HG02938 (cell line): ENCODE measurements around the gene STK24.

ENCODE experiments used
- ATAC-seq: cut with Tn5 transposase; IDR thresholded peaks from one replicate; pipeline ENCODE4 v1.9.1; 2021; ENCODE audit warnings: mild to moderate bottlenecking, moderate library complexity; ENCODE audit not compliant: unreplicated experiment

STK24 gene

DNA sequence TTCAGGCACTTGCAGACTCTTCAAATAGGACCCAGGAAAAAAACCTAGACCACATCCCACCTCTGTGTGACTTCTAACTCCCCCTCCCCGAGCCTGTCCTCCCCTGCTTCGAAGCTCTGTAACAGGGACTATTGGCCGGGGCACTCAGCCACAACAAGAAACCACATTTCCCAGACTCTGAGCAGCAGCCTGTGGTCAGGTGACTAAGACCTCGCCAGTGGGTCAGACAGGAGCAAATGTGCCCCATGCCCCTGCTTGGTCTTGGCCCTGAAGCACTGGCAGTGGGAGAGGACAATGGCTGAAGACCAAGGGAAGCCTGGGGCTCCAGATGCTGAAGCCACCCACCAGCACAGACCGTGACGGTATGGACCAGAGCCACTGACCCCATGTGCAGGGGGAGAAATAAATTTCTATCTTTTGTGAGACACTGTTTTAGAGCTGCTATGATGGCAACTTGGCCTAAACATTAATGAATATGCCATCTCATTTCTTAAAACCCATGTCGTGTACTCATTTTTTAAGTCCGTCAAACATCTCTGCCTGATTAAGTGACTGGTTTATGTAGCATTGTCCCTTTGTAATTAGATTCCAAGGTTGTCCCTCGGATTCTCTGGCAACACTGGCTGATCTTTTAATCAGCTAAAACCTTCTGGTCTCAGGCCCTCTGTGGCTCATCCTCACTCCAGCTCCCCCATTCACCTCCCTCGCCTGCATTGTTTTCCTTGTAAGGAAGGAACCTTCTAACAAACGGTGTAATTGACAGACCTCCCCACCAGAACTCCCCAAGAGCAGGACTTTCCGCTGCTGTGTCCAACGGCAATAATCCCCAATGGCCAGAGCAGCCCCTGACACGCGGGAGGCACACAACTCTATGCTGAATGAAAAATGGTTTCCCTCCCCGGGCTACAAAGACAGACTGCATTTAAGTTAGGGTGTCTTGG, 98.4 kb downstream of the STK24 start:
- ATAC-seq = peak; percentile 29

DNA sequence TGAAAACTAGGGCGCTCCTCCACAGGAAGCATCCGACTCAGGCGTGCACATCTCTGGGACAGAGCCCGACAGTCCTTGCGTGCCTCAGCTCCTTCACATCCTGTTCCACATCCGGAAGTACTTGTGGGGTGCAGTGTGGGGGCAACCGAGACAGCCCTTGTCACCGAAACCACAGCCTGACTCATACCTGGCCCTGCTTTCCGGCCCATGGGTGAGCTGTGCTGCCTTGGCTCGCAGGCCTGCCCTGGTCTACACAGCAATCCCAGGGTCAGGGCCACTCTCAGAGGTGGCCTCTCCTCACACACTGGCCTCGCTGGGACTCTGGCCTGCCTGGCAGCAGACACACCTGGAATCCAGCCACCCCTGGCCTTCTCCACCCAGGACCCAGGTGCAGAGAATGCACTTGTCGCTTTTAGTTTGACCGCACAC, 100.4 kb downstream of the STK24 start:
- ATAC-seq = peak; percentile 95

DNA sequence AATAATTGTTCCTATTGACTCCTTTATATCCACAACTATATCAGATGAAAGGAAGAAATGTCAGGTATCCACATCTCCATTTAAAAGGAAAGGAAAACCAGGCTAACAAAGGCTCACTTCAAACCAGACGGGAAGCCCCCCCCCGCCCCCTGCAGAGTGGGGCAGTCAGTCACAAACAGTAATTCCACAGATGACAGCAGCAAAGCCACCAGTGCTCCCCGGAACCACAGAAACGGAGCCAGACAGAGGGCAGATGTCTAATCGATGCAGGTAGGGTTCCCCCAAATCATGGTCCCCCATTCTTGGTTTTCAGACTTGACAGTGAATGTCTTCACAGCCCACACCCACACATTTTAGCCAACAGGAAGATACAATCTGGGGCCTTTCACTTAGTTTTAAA, 100.8 kb downstream of the STK24 start:
- ATAC-seq = peak; percentile 35

DNA sequence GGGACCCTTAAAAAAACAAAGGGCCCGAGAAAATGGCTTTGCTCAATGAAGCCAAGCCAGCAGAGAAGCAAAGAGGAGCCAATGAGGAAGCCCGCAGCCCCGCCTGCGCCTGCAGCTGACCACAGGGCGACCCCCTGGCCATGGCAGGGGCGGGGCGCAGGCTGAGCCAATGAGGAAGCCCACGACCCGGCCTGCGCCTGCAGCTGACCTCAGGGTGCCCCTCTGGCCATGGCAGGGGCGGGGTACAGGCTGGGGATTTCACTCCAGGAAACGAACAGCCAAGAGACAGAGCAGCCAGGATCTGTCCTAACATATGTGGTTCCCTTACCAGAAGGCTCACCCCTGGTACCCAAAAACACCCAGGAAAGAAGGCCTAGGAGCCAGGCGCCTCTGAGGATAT, 101.4 kb downstream of the STK24 start:
- no peak for ATAC-seq

DNA sequence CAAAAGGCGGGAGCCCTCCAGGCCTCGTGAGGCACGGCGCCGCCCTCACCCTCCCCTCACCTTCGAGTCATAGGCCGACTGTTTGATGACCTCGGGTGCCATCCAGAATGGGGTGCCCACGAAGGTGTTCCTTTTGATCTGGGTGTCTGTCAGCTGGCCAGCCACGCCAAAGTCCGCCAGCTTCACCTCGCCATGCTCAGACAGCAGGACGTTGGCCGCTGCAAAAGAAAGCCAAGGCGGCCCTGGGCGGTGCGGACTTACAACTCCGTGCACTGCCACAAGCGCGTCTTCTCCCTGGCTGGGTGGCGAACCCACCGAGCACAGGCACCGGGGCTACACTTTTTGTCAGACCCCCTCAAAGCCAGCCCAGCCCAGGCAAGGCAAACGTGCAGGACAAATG, 102.1 kb downstream of the STK24 start:
- no peak for ATAC-seq

DNA sequence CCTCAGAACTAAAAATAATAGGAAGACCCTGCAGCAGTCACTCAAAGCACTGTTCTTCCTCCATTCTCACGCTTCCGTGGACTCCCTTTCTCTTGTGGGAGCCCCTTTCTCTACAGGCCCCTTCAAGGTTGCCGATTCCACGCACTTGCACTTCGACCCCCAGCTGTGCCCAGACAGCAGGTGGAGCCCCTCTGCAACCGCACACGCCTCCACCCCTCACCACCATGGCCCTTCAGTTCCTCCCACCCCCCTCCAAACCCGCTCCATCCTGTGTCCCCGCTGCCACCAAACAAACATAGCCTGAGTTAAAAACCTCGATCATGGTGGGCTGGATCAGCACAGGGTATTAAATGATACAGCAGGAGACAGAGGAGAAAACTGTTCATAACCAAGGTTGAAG, 102.6 kb downstream of the STK24 start:
- no peak for ATAC-seq

DNA sequence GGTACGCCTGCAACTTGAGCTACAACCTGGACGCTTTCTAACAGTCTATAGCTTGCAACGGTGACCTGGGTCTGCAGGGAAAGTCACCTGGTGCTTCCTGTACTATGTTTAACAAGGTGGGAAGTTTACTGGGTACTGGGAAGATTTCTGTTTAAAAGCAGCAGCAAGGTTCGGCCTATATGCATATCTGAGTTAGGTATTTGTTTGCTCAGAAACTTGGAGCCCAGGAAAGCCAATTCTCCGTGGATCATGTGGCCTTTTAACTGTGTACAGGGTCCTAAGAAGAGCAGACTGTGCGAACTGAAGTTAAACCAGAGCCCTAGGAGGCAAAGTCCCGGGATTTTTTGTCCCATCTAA, 103.1 kb downstream of the STK24 start:
- ATAC-seq = no peak

DNA sequence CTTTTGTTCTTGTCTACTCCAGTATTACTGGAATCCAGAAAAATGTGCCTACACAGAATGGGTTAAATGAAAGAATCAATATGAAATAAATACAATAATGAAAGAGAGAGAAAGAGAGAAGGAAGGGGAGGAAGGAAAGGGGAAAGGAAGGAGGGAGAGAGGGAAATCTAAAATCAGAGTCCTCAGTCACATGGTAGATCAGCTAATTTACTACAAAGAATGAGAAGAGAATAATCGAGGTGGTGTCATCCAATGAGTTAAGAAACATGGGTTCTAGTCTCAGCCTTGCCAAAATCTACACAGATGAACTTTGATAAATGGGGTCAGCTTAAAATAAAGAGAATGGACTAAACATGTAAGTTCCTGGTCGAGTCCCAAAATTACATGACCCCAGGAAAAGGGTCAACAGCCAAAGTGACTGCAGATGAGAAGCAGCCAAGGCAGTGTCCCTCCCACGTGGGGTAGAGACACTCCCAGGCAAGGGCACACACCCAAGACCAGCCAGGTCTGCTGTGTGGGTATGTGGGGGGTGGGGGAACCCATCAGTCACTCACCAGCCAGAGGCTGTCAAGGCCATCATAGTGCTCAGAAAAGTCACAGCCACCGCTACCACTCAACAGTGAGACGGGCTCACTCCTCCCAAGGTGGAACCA, 103.6 kb downstream of the STK24 start:
- ATAC-seq = no peak

DNA sequence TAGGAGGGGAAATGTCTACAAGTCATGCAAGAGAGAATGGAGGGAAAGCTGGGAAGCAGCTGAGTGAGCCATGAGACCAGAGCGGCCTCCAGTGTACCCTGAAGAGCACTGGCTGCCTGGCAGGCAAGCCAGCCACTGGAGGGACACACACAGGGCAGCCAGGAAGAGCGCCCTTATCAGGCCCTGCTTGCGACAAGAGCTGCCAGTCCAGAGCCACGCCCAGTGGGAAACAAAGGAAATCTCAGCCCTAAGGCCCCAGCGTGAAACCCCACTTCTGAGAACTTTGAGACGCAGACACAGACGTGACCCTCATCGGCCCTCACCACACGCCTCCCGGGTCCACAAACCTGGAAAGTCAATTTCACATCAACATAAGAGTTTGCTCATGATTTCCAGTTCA, 105.0 kb downstream of the STK24 start:
- ATAC-seq = no peak

DNA sequence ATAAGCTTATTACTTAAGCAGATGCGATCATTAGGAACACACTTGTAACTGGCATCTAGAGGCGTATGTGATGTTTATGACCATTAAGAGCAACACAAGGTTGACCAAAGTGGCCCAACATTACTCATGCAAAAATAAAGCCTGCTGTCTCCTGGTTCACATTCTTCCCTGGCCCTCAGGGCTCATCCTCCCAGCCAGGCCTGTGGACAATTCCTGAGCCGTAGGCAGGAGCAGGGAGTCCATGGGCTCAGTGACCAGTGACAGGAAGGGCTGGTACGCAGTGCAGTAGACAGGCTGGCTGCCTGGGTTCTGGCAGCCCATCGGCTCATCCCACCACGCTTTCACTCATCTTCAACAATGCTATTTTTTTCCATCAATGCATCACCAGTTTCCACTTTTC, 106.0 kb downstream of the STK24 start:
- ATAC-seq = no peak

DNA sequence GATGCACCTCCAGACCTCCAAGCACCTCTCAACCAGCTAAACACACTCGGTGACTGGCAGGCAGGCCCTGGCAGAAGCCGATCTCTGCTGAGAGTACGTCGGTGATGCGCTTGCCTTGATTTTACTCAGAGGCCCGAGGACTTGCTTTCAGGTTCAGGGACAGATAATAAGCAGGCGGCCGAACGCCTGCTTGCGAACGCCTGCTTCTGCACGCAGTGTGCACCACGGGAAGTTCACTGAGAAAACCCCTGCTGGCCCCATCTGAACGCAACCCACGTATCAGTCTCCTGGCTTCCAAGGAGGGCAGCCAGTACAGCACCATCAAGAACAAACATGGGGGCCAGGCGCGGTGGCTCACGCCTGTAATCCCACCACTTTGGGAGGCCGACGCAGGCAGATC, 108.0 kb downstream of the STK24 start:
- ATAC-seq = no peak

DNA sequence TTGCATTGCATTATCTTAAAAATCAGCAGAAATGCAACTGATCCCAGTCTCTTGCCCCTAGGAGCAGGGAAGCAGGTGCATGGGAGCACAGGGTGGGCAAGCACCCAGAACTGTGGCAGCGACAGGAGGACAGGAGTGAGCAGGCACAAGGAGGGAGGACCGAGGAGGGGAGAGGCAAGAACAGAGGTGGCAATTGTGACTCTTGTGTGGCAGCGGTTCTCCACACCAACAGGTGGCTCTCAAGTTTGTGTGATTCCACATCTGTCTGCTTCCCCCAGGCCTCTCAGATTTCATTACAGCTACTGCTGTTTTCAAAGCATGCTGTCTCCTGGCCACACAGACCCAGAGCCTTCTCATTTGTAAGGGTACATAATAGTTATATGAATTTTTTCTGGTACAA, 108.5 kb downstream of the STK24 start:
- no peak for ATAC-seq

DNA sequence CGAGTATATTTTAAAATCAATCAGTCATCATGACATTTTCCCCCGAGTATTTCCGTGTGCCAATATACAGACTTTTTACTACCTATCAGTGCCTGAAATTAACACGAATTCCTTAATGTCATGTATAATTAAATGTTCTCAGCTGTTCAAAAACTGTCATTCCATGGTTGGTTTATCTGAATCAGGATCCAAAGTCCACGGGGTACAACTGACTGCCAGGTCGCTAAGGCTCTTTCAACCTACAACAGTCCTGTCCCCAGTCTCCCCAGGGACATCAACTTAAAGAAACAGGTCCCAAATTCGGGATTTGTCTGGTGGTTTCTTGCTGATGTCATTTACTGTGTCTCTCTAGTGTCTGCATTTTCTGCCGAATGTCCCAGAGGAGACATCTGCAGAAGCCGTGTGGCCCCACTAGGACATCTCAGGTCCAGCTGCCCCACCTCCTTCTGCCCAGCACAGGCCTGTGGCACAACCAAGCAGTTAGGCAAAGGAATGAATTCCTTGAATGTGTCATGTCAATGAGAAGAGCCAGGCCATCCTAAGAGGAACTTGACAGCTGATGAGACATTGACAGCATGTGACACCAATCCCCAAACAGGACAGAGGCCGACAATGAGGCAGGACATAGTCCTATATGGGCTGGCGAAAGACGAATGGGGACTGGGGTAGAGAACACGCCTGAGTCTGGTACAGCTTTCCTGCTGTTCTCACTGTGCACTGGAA, 109.5 kb downstream of the STK24 start:
- ATAC-seq = no peak

DNA sequence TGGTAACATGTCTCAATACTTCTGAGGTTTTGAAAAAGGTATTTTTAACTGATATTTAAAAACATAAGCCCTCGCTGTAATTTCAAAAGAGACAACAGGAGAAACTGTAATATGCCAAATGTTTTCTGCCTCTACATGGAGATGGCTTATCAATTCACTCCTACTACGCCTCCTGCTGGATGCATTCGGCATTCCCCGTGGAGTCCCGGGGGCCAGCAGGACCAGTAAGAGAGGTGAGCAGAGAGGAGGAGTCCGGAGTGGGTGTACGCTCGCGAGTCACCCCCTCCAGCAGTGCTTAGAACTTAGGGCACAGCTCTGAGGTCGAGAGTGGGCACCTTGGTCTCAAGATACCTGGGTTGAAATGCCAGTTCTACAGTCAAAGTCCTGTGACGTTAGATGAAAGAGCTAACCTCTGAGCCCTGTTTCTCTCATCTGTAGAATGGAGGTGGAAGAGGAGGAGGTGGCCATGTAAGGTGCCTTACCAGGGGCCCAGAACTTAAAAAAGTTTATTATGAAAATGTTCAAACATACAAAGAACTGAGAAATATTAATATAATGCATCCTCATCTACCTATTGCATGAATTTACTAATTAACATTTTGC, 110.2 kb downstream of the STK24 start:
- ATAC-seq = no peak

DNA sequence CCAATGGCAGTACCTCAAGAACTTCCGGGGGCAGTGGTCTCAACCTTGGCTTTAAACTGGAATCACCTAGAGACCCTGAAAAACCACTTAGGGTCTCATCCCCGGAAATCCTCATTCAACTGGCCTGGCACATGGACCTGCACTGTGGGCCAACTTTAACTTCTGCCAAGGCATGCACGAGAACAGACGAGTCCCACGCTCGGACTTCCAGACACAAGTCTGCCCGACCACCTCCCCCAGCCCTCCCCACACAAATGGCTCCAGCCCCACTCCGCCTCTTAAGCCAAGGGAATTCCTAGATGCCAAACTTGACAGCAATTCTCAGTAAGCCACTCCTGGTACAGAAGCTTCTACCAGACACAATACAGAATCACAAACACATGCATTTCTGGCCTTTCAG, 114.0 kb downstream of the STK24 start:
- no peak for ATAC-seq

DNA sequence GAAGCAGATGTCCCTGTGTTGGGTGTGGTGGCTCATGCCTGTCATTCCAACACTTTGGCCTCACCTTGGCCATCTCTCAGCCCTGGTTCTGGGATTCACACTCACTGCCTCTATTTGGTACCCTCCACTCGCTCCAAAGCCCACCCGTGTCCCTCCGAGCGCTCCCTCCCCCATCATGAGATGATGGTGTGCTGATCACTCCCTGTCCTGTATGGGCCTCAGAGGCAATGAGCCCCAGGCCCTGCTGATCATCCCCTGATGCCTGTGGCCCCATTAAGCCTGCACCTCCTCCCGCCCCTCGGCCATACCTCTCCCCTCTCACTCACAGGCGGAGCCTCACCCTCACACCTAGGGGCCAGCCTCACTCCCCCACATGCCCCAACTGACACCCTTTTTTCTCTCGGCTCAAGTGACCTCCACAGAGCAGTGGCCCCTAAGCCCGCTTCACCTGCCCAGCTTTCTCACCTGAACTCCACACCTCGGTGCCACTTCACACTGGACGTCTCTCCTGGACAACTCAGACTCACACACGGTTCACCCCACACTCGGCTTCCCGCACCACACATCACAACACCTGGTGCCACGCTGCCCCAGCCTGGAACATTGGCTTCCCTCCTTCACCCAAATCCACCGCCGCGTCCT, 114.5 kb downstream of the STK24 start:
- ATAC-seq = no peak

DNA sequence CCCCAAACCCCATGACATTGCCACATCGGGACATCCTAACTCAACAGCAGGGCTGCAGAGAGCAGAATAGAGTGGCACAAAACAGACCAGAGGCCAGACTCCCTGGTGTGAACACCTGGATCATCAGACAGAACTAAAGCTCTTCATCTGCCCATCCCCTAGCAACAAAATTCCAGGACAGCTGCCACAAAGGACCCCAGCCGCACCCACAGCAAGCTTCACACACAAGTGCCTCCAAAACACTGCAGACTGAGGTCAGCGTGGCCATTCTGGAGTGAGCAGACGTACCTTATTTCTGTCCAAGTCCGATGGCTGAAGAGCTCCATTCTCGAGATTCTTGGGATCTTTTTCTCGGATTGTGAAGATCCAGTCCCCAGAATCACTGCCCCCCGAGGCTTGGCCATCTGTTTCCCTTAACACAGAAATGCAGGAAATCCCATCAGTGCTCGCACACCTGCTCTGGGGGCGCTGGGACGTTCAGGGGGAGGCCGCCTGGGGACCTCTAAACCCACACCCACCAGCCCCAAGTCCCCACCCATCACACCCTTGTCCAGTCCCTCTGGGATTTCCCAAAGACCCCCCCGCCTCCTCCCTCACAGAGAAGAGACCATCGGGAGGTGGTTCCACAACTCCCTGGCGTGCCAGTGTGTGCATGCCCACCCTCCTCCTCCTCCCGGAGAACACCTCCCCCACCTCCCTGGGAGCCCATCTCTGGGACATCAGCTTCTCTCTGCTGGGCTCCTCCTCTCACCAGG, 115.2 kb downstream of the STK24 start:
- no peak for ATAC-seq

DNA sequence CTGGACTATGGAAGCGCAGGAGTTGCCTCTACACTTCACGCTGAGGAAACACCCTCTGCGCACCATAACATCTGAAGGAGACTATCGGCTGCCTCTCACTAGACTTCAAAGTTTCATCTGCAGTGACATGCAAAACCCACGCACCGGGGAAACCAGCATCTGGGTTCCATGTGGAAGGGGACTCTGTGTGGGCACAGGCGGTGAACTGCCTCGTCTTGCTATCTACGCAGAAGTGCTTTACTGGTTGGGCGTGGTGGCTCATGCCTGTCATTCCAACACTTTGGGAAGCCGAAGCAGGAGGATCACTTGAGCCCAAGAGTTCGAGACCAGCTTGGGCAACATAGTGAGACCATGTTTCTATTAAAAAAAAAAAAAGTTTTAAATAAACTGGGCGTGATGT, 116.4 kb downstream of the STK24 start:
- ATAC-seq = no peak

DNA sequence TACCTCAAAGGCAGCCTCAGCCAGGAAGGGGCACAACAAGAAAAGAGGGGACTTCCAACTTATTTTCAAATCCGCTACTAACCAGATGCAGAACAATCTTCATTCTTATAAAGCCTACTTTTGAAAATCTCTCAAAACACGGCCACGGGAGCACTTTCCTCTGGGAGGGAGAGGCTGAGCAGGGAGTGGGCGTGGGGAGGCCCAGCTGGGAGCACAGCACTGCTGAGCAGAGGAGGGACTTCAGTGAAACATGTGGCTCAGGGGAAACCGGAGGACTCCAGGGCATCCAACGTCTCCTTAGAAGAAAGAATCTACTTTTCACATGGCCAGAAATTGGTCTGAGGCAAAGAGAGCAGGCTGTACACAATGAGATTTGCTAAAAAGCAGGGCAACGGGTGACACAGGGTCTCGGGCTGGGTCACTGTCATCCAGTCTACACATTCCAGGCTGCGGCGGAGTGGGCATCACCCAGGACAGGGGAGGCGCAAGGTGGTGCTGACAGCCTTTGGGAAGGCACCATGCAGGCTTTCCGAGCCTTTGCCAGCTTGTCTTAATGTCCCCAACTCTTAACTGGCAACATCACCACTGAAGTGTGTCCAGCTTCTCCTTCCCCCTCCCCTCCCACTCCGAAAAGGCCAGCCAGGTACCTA, 117.1 kb downstream of the STK24 start:
- no peak for ATAC-seq
